Mesenchymal stem cell (in vitro differentiated cells and primary cell): Measurements from ENCODE around the gene ADD1.

Experiments
- DNase-seq: peaks from one replicate; pipeline ENCODE4 v3.0.0-alpha.2; 2013
- H2AFZ ChIP-seq: one replicate; pipeline ENCODE4 v1.6.1; 2013; ENCODE audit warnings: low read depth, mild to moderate bottlenecking, control low read depth, inconsistent platforms, low read length, moderate library complexity
- H2AK5ac ChIP-seq: 2 replicates; pipeline ENCODE4 v1.6.1; 2013; ENCODE audit warnings: low read length, moderate library complexity, mild to moderate bottlenecking, inconsistent platforms; ENCODE audit not compliant: severe bottlenecking
- H2BK120ac ChIP-seq: one replicate; pipeline ENCODE4 v1.6.1; 2013; ENCODE audit warnings: low read depth, mild to moderate bottlenecking, inconsistent platforms, low read length, moderate library complexity
- H2BK12ac ChIP-seq, 2 experiments: one replicate each; pipeline ENCODE4 v1.6.1; 2013; ENCODE audit warnings: inconsistent platforms in 2 of 2, low read length in 2 of 2, mild to moderate bottlenecking in 2 of 2, moderate library complexity in 2 of 2, control low read depth in 1 of 2
- H2BK15ac ChIP-seq: one replicate; pipeline ENCODE4 v1.6.1; 2013; ENCODE audit warnings: mild to moderate bottlenecking, low read depth, inconsistent platforms; ENCODE audit not compliant: poor library complexity, severe bottlenecking
- H2BK5ac ChIP-seq: 2 replicates; pipeline ENCODE4 v1.6.1; 2013; ENCODE audit warnings: low read depth, mild to moderate bottlenecking, low read length, control low read depth, inconsistent platforms; ENCODE audit not compliant: poor library complexity, severe bottlenecking
- H3K14ac ChIP-seq, 2 experiments: one replicate each; pipeline ENCODE4 v1.6.1; 2013; ENCODE audit warnings: inconsistent platforms in 2 of 2, low read length in 2 of 2, control low read depth in 1 of 2, mild to moderate bottlenecking in 1 of 2, moderate library complexity in 1 of 2
- H3K18ac ChIP-seq, 2 experiments: one replicate each; pipeline ENCODE4 v1.6.1; 2013; ENCODE audit warnings: inconsistent platforms in 2 of 2, low read length in 2 of 2, control low read depth in 1 of 2, low read depth in 1 of 2, mild to moderate bottlenecking in 1 of 2
- H3K23ac ChIP-seq, 2 experiments: one replicate each; pipeline ENCODE4 v1.6.1; 2013; ENCODE audit warnings: inconsistent platforms in 2 of 2, low read length in 2 of 2, mild to moderate bottlenecking in 2 of 2, moderate library complexity in 2 of 2, control low read depth in 1 of 2
- H3K27ac ChIP-seq: 2 replicates; pipeline ENCODE4 v1.5.1; 2013; ENCODE audit warnings: mild to moderate bottlenecking, moderate library complexity, low read length, control low read depth, inconsistent platforms; ENCODE audit not compliant: poor library complexity, severe bottlenecking
- H3K27me3 ChIP-seq, 2 experiments: 2 replicates each; pipeline versions ENCODE4 v1.6.1 to v1.7.0; 2013; ENCODE audit warnings: low read length in 2 of 2, mild to moderate bottlenecking in 2 of 2, moderate library complexity in 2 of 2, control low read depth in 1 of 2, inconsistent platforms in 1 of 2; ENCODE audit not compliant: control insufficient read depth in 1 of 2, insufficient read depth in 1 of 2
- H3K36me3 ChIP-seq, 2 experiments: 2 replicates each; pipeline versions ENCODE4 v1.6.1 to v1.7.0; 2013; ENCODE audit warnings: low read length in 2 of 2, control low read depth in 1 of 2, inconsistent platforms in 1 of 2, low read depth in 1 of 2, mild to moderate bottlenecking in 1 of 2; ENCODE audit not compliant: insufficient read depth in 2 of 2, control insufficient read depth in 1 of 2
- H3K4ac ChIP-seq, 2 experiments: one replicate each; pipeline ENCODE4 v1.6.1; 2013; ENCODE audit warnings: inconsistent platforms in 2 of 2, low read length in 2 of 2, mild to moderate bottlenecking in 2 of 2, moderate library complexity in 2 of 2, control low read depth in 1 of 2, low read depth in 1 of 2
- H3K4me1 ChIP-seq: 2 replicates; pipeline ENCODE4 v1.6.1; 2013; ENCODE audit warnings: low read depth, low read length, control low read depth; ENCODE audit not compliant: control insufficient read depth, insufficient read depth
- H3K4me2 ChIP-seq: 2 replicates; pipeline ENCODE4 v1.6.1; 2013; ENCODE audit warnings: low read length, mild to moderate bottlenecking, inconsistent platforms; ENCODE audit not compliant: poor library complexity, severe bottlenecking
- H3K4me3 ChIP-seq, 2 experiments: 2 replicates each; pipeline versions ENCODE4 v1.5.1 to v1.7.0; 2013; ENCODE audit warnings: low read length in 2 of 2, mild to moderate bottlenecking in 2 of 2, control low read depth in 1 of 2, low read depth in 1 of 2; ENCODE audit not compliant: insufficient read depth in 1 of 2
- H3K79me1 ChIP-seq: replicated peaks from 2 replicates; pipeline ENCODE4 v1.6.1; 2013; ENCODE audit warnings: mild to moderate bottlenecking, control low read depth, low read length, inconsistent platforms; ENCODE audit not compliant: poor library complexity, severe bottlenecking
- H3K9ac ChIP-seq: 2 replicates; pipeline ENCODE4 v1.7.0; 2013; ENCODE audit warnings: mild to moderate bottlenecking, low read length, moderate library complexity
- H3K9me3 ChIP-seq: 2 replicates; pipeline ENCODE4 v1.7.0; 2013; ENCODE audit warnings: mild to moderate bottlenecking, low read length; ENCODE audit not compliant: control insufficient read depth
- H4K8ac ChIP-seq: one replicate; pipeline ENCODE4 v1.6.1; 2013; ENCODE audit warnings: inconsistent platforms, mild to moderate bottlenecking, low read length, moderate library complexity
- H4K91ac ChIP-seq: one replicate; pipeline ENCODE4 v1.6.1; 2013; ENCODE audit warnings: mild to moderate bottlenecking, low read length, inconsistent platforms
- WGBS: methylation state at CpG from one replicate; pipeline ENCODE4 v1.1.7; 2013; ENCODE audit warnings: mixed read lengths; 5-methylcytosine and 5-hydroxymethylcytosine counted together

ADD1 gene

GRCh38 chr4:2888886-2889285, 45.2 kb downstream of the ADD1 start:
- H3K36me3 ChIP-seq = peaks cover 35 to 44% of the 10 kb centered on the region in 2 experiments
- H3K4me2 ChIP-seq = no peak overlapping the region
- H3K14ac ChIP-seq = no peak overlapping the region

GRCh38 chr4:2891294-2891693, 47.6 kb downstream of the ADD1 start:
- Histone ChIP-seq H3K27ac (no peak overlapping the region), H3K23ac (no peak overlapping the region), H2BK15ac (no peak overlapping the region), H3K14ac (no peak overlapping the region), H3K4me2 (no peak overlapping the region), H3K18ac (no peak overlapping the region), H3K9ac (peak overlapping the region; percentile 35), H4K91ac (no peak overlapping the region), H4K8ac (no peak overlapping the region), H3K36me3 (peaks cover 42 to 46% of the 10 kb centered on the region in 2 experiments), H3K4me3 (no peak overlapping the region), H3K9me3 (no peaks in the 10 kb centered on the region), H2AK5ac (no peak overlapping the region), H2AFZ (no peak overlapping the region), H2BK5ac (no peak overlapping the region), H3K79me1 (peaks cover 36% of the 10 kb centered on the region), H3K4ac (peak overlapping the region in 1 of 2 experiments; percentile 27), H2BK120ac (no peak overlapping the region), H3K4me1 (peaks cover 2% of the 10 kb centered on the region), H2BK12ac (no peak overlapping the region), H3K27me3 (no peaks in the 10 kb centered on the region)
- DNase-seq = peak; percentile 70
- 68% methylated on average over 5 of the region's 5 CpGs for WGBS

More at GRCh38 chr4:2888886-2889285, 45.2 kb downstream of the ADD1 start:
- Histone ChIP-seq H3K4me3 (no peak overlapping the region), H2BK120ac (no peak overlapping the region), H2AFZ (no peak overlapping the region), H4K8ac (no peak overlapping the region), H2AK5ac (no peak overlapping the region), H3K9me3 (no peaks in the 10 kb centered on the region), H4K91ac (no peak overlapping the region), H2BK15ac (no peak overlapping the region), H3K27me3 (no peaks in the 10 kb centered on the region), H3K18ac (no peak overlapping the region), H3K9ac (no peak overlapping the region), H3K4ac (no peak overlapping the region), H3K79me1 (peaks cover 35% of the 10 kb centered on the region), H2BK12ac (no peak overlapping the region), H3K23ac (peak overlapping the region in 1 of 2 experiments; percentile 89), H3K4me1 (peaks cover 2% of the 10 kb centered on the region), H2BK5ac (no peak overlapping the region), H3K27ac (no peak overlapping the region)
- no peak for DNase-seq
- WGBS = 100% methylated on average over 3 of the region's 3 CpGs

- H3K79me1 ChIP-seq = peaks cover 38% of the 10 kb centered on the region
Measured at GRCh38 chr4:2893772-2894171, 50.1 kb downstream of the ADD1 start.

GRCh38 chr4:2898001-2898400, 54.4 kb downstream of the ADD1 start:
- Histone ChIP-seq H3K27me3 (no peaks in the 10 kb centered on the region), H2AK5ac (no peak overlapping the region), H3K79me1 (peaks cover 45% of the 10 kb centered on the region), H3K27ac (no peak overlapping the region), H2AFZ (no peak overlapping the region), H3K4ac (no peak overlapping the region), H3K14ac (no peak overlapping the region), H2BK5ac (no peak overlapping the region), H3K4me2 (no peak overlapping the region), H3K4me3 (no peak overlapping the region), H4K91ac (no peak overlapping the region), H2BK15ac (no peak overlapping the region), H4K8ac (no peak overlapping the region), H3K4me1 (no peaks in the 10 kb centered on the region), H2BK120ac (no peak overlapping the region), H2BK12ac (no peak overlapping the region), H3K9me3 (no peaks in the 10 kb centered on the region), H3K23ac (no peak overlapping the region), H3K9ac (no peak overlapping the region), H3K18ac (no peak overlapping the region), H3K36me3 (peaks cover 62 to 78% of the 10 kb centered on the region in 2 experiments)
- no peak for DNase-seq
- WGBS = 95% methylated on average over 3 of the region's 3 CpGs

More at GRCh38 chr4:2893772-2894171, 50.1 kb downstream of the ADD1 start:
- H2BK15ac ChIP-seq = no peak overlapping the region
- no peak overlapping the region for H4K91ac ChIP-seq
- H3K4me3 ChIP-seq = no peak overlapping the region
- H3K9me3 ChIP-seq = no peaks in the 10 kb centered on the region
- no peak overlapping the region for H2AFZ ChIP-seq
- no peak overlapping the region for H2BK5ac ChIP-seq
- over 99% methylated on average over 4 of the region's 5 CpGs for WGBS
- no peak overlapping the region for H3K27ac ChIP-seq
- no peaks in the 10 kb centered on the region for H3K27me3 ChIP-seq
- DNase-seq = no peak
- no peak overlapping the region for H3K4ac ChIP-seq
- no peak overlapping the region for H2BK120ac ChIP-seq
- H3K4me2 ChIP-seq = no peak overlapping the region
- no peak overlapping the region for H3K18ac ChIP-seq
- H2BK12ac ChIP-seq = no peak overlapping the region
- no peak overlapping the region for H2AK5ac ChIP-seq
- H3K14ac ChIP-seq = no peak overlapping the region
- no peak overlapping the region for H4K8ac ChIP-seq
- H3K9ac ChIP-seq = no peak overlapping the region
- no peak overlapping the region for H3K23ac ChIP-seq
- H3K4me1 ChIP-seq = peaks cover 2% of the 10 kb centered on the region
- H3K36me3 ChIP-seq = peaks cover 44 to 48% of the 10 kb centered on the region in 2 experiments
